ENCODE results near the gene PDE8A. TPM values are rescaled to one million over a fixed set of nuclear protein-coding genes. Genes with fewer than 3 reads are reported as not detected.

Gene PDE8A
- total and polyA plus RNA-seq, 2 of the 13 experiments (the other 11 are each of a cell fraction or from before 2014, with no cell fraction given), result 26.3 to 48.5 TPM

GRCh38 chr15:84961707-84962106, 19.9 kb upstream of the PDE8A start (continued):
- TF ChIP-seq EED (CRISPR knock-in tag; IDR thresholded peaks at IDR 0.05) (no peak), ZNF337 (CRISPR knock-in tag; IDR thresholded peaks at IDR 0.05; ENCODE audit: borderline replicate concordance, low read depth) (no peak), RFX5 (IDR thresholded peaks at IDR 0.05; ENCODE audit: low read depth, low read length) (no peak), MTA1 (CRISPR knock-in tag; IDR thresholded peaks at IDR 0.05; ENCODE audit: borderline replicate concordance) (no peak)
- TF ChIP-seq, protein P1, sequence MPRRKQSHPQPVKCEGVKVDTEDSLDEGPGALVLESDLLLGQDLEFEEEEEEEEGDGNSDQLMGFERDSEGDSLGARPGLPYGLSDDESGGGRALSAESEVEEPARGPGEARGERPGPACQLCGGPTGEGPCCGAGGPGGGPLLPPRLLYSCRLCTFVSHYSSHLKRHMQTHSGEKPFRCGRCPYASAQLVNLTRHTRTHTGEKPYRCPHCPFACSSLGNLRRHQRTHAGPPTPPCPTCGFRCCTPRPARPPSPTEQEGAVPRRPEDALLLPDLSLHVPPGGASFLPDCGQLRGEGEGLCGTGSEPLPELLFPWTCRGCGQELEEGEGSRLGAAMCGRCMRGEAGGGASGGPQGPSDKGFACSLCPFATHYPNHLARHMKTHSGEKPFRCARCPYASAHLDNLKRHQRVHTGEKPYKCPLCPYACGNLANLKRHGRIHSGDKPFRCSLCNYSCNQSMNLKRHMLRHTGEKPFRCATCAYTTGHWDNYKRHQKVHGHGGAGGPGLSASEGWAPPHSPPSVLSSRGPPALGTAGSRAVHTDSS (CRISPR knock-in tag; conservative IDR thresholded peaks at IDR 0.05), result no peak

DNA sequence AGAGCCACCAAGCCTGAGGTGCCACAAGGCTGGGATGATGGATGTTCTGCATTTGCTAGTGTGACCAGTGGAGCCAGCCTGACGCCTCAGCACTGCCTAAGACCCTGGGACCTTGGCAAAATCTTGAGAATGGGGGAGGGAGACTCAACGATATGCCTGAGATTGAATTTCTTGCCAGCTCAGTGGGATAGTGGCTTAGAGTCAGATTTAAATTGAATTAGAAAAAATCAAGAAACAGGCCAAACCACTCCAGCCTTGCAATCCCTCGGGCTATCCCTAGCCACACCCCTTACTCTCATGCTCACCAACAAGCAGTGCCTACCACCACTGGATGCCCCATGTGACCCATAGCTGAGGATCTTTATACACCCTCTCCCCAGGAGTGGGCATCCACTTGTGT, 18.7 kb upstream of the PDE8A start:
- FAIRE-seq (no peak), ATAC-seq (no peak; the same call in 1 of the 3 replicates), DNase-seq (ENCODE audit: low spot score) (no peak)
- ChIA-PET CTCF (ENCODE audit: low intra/inter-chr PET ratio, low total read pairs) (no interaction called here), POLR2A (no interaction called here)
- Histone ChIP-seq H3K27me3 (ENCODE audit: control insufficient read depth in 1 of 2, insufficient read depth in 2 of 2, low read length in 2 of 2) (no peaks in the 10 kb centered on the region), H3K79me2 (ENCODE audit: insufficient read depth, low read length) (no peaks in the 10 kb centered on the region), H3K4me1 (ENCODE audit: insufficient read depth, low read length) (peaks cover 22% of the 10 kb centered on the region), H3K9me3 (ENCODE audit: low read length) (no peaks in the 10 kb centered on the region), H2AFZ (ENCODE audit: low read length) (no peak overlapping the region), H4K20me1 (ENCODE audit: insufficient read depth, low read length) (no peaks in the 10 kb centered on the region), H3K4me2 (ENCODE audit: low read depth, low read length) (no peak overlapping the region), H3K36me3 (replicated peaks in 1 of 2; ENCODE audit: control insufficient read depth in 1 of 2, insufficient read depth in 2 of 2, low read length in 2 of 2) (no peaks in the 10 kb centered on the region), H3K4me3 (replicated peaks in 1 of 3; ENCODE audit: insufficient read depth in 1 of 3, low read depth in 2 of 3, low read length in 3 of 3) (no peak overlapping the region), H3K9ac (ENCODE audit: insufficient read depth, low read depth, low read length) (no peak overlapping the region), H3K27ac (ENCODE audit: extremely low read length, insufficient read depth, low read length) (no peak overlapping the region)
- in situ Hi-C loops (cut with HindIII; ENCODE audit: extremely low pct_ligation_motif_present, low pct_unique_long_range_greater_than_20kb), result loop anchor here (25.0 kb wide), 1 partner anchor 174 kb away; no protein-coding TSS in a partner anchor
- BruUV-seq (replicated peaks), result no TSS peak
- intact Hi-C loops (cut with micrococcal nuclease; ENCODE audit: unreplicated experiment), result no loop called here
- WGBS (ENCODE audit: low lambda C conversion rate), result 13% methylated on average over 2 of the region's 3 CpGs
- TF ChIP-seq, protein P2, sequence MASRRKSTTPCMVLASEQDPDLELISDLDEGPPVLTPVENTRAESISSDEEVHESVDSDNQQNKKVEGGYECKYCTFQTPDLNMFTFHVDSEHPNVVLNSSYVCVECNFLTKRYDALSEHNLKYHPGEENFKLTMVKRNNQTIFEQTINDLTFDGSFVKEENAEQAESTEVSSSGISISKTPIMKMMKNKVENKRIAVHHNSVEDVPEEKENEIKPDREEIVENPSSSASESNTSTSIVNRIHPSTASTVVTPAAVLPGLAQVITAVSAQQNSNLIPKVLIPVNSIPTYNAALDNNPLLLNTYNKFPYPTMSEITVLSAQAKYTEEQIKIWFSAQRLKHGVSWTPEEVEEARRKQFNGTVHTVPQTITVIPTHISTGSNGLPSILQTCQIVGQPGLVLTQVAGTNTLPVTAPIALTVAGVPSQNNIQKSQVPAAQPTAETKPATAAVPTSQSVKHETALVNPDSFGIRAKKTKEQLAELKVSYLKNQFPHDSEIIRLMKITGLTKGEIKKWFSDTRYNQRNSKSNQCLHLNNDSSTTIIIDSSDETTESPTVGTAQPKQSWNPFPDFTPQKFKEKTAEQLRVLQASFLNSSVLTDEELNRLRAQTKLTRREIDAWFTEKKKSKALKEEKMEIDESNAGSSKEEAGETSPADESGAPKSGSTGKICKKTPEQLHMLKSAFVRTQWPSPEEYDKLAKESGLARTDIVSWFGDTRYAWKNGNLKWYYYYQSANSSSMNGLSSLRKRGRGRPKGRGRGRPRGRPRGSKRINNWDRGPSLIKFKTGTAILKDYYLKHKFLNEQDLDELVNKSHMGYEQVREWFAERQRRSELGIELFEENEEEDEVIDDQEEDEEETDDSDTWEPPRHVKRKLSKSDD (CRISPR knock-in tag; IDR thresholded peaks at IDR 0.05; ENCODE audit: low read depth), result no peak
